Activated T-helper 9 cell treated with anti-CD3 and anti-CD28 coated beads, Interleukin-2, amount 50 U/mL, for 16 hours (primary cell): ENCODE data around the gene PADI4.

Experiments used
- DNase-seq: peaks from one replicate; pipeline ENCODE4 v3.0.0-alpha.2; 2020; ENCODE audit warnings: low read depth

Gene PADI4

GRCh38 chr1:17307946-17308345 lies at the start of gene PADI4:
TSS of gene PADI4 (plus strand) at chr1:17308197. CDS start at chr1:17308223, 26 bp downstream.
- DNase-seq, result no peak

GRCh38 chr1:17258758-17259130 lies 49.3 kb upstream of the PADI4 start:
- DNase-seq, result no peak

- DNase-seq, result no peak
Observed at GRCh38 chr1:17259233-17259873, 48.6 kb upstream of the PADI4 start.

- DNase-seq, result no peak
Observed at GRCh38 chr1:17260264-17260663, 47.7 kb upstream of the PADI4 start.

GRCh38 chr1:17260738-17261137 lies 47.3 kb upstream of the PADI4 start:
- no peak for DNase-seq

- no peak for DNase-seq
Observed at GRCh38 chr1:17263936-17264335, 44.1 kb upstream of the PADI4 start.

GRCh38 chr1:17264470-17264869 lies 43.5 kb upstream of the PADI4 start:
- no peak for DNase-seq

- no peak for DNase-seq
Observed at GRCh38 chr1:17265162-17265561, 42.8 kb upstream of the PADI4 start.

GRCh38 chr1:17265950-17266349 lies 42.0 kb upstream of the PADI4 start:
- DNase-seq, result no peak

- DNase-seq, result no peak
Observed at GRCh38 chr1:17270891-17271765, 36.9 kb upstream of the PADI4 start.

GRCh38 chr1:17272066-17272465 lies 35.9 kb upstream of the PADI4 start:
- DNase-seq, result no peak

GRCh38 chr1:17272646-17273045 lies 35.4 kb upstream of the PADI4 start:
- DNase-seq, result no peak

GRCh38 chr1:17273096-17273495 lies 34.9 kb upstream of the PADI4 start:
- DNase-seq, result no peak

GRCh38 chr1:17274186-17275170 lies 33.5 kb upstream of the PADI4 start:
- DNase-seq, result no peak

GRCh38 chr1:17276568-17276967 lies 31.4 kb upstream of the PADI4 start:
- no peak for DNase-seq

- no peak for DNase-seq
Observed at GRCh38 chr1:17277511-17278159, 30.4 kb upstream of the PADI4 start.

GRCh38 chr1:17278996-17279830 lies 28.8 kb upstream of the PADI4 start:
- no peak for DNase-seq

- no peak for DNase-seq
Observed at GRCh38 chr1:17280436-17280835, 27.6 kb upstream of the PADI4 start.

GRCh38 chr1:17280894-17281293 lies 27.1 kb upstream of the PADI4 start:
- DNase-seq, result no peak

GRCh38 chr1:17281775-17282181 lies 26.2 kb upstream of the PADI4 start:
- DNase-seq, result no peak

- no peak for DNase-seq
Observed at GRCh38 chr1:17282836-17283235, 25.2 kb upstream of the PADI4 start.
